ENCODE data around the gene GNAS.

Gene GNAS

GRCh38 chr20:58870293-58871014 lies 17.9 kb downstream of the GNAS start:
- ChIA-PET POLR2A (no interaction called here), CTCF (interaction anchor here (0.5 to 1.0 kb wide), 6 partner anchors 9 to 585 kb away, joined by 3 to 8 read pairs (median 4); no protein-coding TSS in a partner anchor)
- peak; percentile 79 for DNase-seq (ENCODE audit: extremely low spot score)
- TF ChIP-seq CTBP1 (IDR thresholded peaks at IDR 0.05; ENCODE audit: borderline replicate concordance), result no peak

DNA sequence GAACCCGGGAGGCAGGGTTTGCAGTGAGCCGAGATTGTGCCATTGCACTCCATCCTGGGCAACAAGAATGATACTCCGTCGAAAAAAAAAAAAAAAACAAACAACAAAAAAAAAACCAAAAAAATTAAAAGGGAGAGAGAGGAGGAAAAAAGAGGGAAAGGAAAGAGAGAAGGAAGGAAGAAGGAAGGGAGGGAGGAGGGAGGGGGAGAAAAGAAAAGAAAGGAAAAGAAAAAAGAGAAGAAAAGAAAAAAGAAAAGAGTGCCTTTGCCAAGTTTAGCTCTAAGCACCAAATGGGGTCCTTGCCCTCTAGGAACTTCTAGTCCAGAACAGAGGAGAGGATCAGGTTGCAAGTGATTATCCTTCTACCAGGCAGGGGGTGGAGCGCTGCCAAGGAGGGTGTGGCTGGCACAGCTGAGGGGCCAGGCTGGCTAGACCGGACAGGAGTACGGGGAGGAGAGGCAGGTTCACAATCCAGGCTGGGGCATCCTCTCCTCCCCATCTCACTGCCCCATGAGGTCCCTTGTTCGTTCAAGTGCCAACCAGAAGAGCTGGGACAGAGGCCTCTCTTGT lies 19.1 kb downstream of the GNAS start:
- no peak for TF ChIP-seq NFRKB (IDR thresholded peaks at IDR 0.05)
- no peak for TF ChIP-seq LEF1 (IDR thresholded peaks at IDR 0.05; ENCODE audit: borderline replicate concordance)
- no peak for TF ChIP-seq HDGF (IDR thresholded peaks at IDR 0.05; ENCODE audit: borderline replicate concordance)
- no peak for TF ChIP-seq ZNF384 (IDR thresholded peaks at IDR 0.05)
- TF ChIP-seq SUZ12 (IDR thresholded peaks at IDR 0.05), result no peak
- TF ChIP-seq, protein P1, sequence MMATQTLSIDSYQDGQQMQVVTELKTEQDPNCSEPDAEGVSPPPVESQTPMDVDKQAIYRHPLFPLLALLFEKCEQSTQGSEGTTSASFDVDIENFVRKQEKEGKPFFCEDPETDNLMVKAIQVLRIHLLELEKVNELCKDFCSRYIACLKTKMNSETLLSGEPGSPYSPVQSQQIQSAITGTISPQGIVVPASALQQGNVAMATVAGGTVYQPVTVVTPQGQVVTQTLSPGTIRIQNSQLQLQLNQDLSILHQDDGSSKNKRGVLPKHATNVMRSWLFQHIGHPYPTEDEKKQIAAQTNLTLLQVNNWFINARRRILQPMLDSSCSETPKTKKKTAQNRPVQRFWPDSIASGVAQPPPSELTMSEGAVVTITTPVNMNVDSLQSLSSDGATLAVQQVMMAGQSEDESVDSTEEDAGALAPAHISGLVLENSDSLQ (IDR thresholded peaks at IDR 0.05), result no peak
- TF ChIP-seq FOXM1 (IDR thresholded peaks at IDR 0.05; ENCODE audit: borderline replicate concordance), result no peak
- TF ChIP-seq ELF4 (IDR thresholded peaks at IDR 0.05), result no peak
- no peak for TF ChIP-seq ARNT (IDR thresholded peaks at IDR 0.05)
- ChIA-PET CTCF (no interaction called here), POLR2A (no interaction called here)
- no peak for DNase-seq (ENCODE audit: extremely low spot score)

- TF ChIP-seq BHLHE40 (IDR thresholded peaks at IDR 0.05; ENCODE audit: borderline replicate concordance), result no peak
- no peak for TF ChIP-seq TARDBP (IDR thresholded peaks at IDR 0.05)
- DNase-seq (ENCODE audit: extremely low spot score), result no peak
- ChIA-PET CTCF (no interaction called here), POLR2A (no interaction called here)
Measured at GRCh38 chr20:58874469-58874868, 22.0 kb downstream of the GNAS start.

- ChIA-PET CTCF (no interaction called here), POLR2A (no interaction called here)
- TF ChIP-seq NFRKB (IDR thresholded peaks at IDR 0.05), result no peak
- DNase-seq (ENCODE audit: extremely low spot score), result no peak
Measured at GRCh38 chr20:58875111-58875510, 22.6 kb downstream of the GNAS start.

DNA sequence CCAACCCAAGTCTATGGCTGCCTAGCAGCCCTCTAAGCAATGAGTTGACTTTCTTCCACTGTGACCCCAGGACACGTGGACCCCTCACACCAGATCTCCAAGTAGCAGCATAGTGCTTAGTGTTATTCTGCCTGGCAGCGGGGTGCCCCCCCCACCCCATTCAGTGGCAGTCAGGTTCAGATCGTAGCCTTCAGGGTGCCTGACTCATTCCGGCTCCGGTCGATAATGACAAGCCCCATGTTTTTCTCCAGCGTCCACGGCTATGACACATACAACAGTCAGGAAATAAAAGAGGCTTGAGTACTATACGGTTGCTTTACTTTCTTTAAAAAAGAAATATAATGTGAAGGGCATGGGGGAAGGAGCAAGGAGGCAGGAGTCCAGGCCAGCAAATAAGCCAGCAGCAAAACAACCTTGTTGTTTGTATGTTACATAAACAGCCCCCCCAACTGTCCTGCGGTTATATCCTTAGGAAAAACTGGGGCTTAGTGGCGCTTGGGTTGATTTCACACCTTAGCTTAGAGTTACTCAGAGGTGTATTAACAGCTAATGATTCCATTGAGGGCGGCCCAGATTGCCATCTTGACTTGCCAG lies 23.1 kb downstream of the GNAS start:
- DNase-seq (ENCODE audit: extremely low spot score), result no peak
- ChIA-PET CTCF (no interaction called here), POLR2A (no interaction called here)
- TF ChIP-seq FOXM1 (IDR thresholded peaks at IDR 0.05; ENCODE audit: borderline replicate concordance) (no peak), L3MBTL2 (conservative IDR thresholded peaks at IDR 0.05) (no peak), CTBP1 (IDR thresholded peaks at IDR 0.05; ENCODE audit: borderline replicate concordance) (no peak), ELF4 (IDR thresholded peaks at IDR 0.05) (no peak), SUZ12 (IDR thresholded peaks at IDR 0.05) (no peak), NFRKB (IDR thresholded peaks at IDR 0.05) (no peak), HDGF (IDR thresholded peaks at IDR 0.05; ENCODE audit: borderline replicate concordance) (no peak), FOXA1 (IDR thresholded peaks at IDR 0.05) (no peak), ZNF384 (IDR thresholded peaks at IDR 0.05) (no peak), FOXK2 (IDR thresholded peaks at IDR 0.05) (no peak), SP1 (IDR thresholded peaks at IDR 0.05) (no peak), ARNT (IDR thresholded peaks at IDR 0.05) (no peak)

DNA sequence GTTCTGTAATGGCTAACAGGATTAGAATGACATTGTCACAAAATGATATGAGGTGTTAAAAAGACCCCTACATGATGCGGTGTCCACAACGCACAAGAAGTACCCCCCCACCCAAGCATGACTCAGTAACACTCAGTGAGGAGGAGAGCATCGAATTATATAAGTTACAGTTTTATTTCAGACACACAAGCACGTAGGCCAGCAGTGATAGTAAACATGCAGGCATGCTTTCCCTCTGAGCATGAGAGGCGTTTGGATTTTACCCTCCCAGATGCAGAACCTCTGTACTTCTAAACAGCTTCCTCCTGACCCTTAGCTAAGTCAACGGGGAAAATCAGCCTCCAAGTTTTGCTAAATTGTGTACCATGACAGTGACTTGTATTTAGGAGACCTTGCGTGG lies 23.9 kb downstream of the GNAS start:
- CTCF ChIA-PET, result no interaction called here
- POLR2A ChIA-PET, result interaction anchor here (1.0 kb wide), 1 partner anchor 10 kb away, joined by 3 read pairs; no protein-coding TSS in a partner anchor
- TF ChIP-seq FOXA1 (IDR thresholded peaks at IDR 0.05), result no peak
- no peak for TF ChIP-seq L3MBTL2 (conservative IDR thresholded peaks at IDR 0.05)
- no peak for TF ChIP-seq LEF1 (IDR thresholded peaks at IDR 0.05; ENCODE audit: borderline replicate concordance)
- no peak for TF ChIP-seq SP1 (IDR thresholded peaks at IDR 0.05)
- no peak for TF ChIP-seq SUZ12 (IDR thresholded peaks at IDR 0.05)
- no peak for TF ChIP-seq TARDBP (IDR thresholded peaks at IDR 0.05)
- TF ChIP-seq HDGF (IDR thresholded peaks at IDR 0.05; ENCODE audit: borderline replicate concordance), result no peak
- TF ChIP-seq ELF4 (IDR thresholded peaks at IDR 0.05), result no peak
- TF ChIP-seq ARNT (IDR thresholded peaks at IDR 0.05), result no peak
- no peak for TF ChIP-seq BHLHE40 (IDR thresholded peaks at IDR 0.05; ENCODE audit: borderline replicate concordance)
- no peak for TF ChIP-seq NFRKB (IDR thresholded peaks at IDR 0.05)
- TF ChIP-seq CTBP1 (IDR thresholded peaks at IDR 0.05; ENCODE audit: borderline replicate concordance), result no peak
- TF ChIP-seq, protein P1 (IDR thresholded peaks at IDR 0.05), result no peak
- TF ChIP-seq FOXK2 (IDR thresholded peaks at IDR 0.05), result no peak
- TF ChIP-seq FOXM1 (IDR thresholded peaks at IDR 0.05; ENCODE audit: borderline replicate concordance), result no peak
- no peak for TF ChIP-seq ZNF384 (IDR thresholded peaks at IDR 0.05)
- no peak for DNase-seq (ENCODE audit: extremely low spot score)
